Measurements from ENCODE around the gene HLA-DOA. TPM values are rescaled to one million over a fixed set of nuclear protein-coding genes. Genes with fewer than 3 reads are reported as not detected.

Gene HLA-DOA
- not detected in 2 replicates for total RNA-seq

DNA sequence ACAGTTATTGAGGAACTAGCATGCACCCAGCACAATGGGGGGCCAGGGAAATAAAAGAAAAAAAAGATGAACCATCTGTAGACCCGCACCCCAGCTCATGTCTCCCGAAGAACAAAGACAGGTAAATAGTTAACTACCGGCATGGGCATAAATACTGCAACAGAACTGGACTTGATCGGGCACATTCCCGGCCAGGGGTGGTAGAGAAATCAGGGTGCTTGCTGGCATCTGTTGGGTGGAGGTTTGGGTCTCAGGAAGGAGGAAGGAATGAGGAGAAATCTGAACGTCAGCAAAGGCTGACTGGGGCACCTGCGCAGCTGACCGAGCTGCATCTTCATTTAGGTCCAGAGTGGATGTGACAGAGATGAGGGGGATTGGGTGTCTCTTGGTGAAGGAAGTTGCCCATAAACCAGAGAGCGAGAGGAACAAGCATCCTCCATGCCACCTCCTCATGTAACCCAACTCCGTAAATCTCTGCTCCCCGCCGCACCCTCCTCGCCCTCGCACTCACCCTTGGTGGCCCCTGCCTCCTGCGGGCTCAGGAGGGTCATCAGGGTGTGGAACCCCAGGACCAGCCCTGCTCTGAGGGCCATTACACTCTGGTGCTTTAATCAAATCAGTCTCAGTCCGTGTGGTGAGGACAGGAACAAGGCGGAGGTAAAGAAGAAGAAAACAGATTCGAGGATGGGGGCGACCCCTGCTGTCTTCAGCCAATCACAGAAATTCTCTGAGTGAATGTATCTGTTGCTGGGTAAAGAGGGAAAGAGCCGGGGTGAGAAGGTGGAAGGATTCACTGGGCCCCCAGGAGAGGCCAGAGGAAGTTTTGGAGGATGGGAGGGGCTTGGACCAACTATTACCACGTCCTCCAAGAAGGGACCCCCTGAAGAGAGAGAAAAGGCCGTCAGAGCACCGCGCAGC is at the start of gene HLA-DOA:
Gene HLA-DOA, minus strand, starts transcription at position 648 of the 918 bp plus-strand sequence.

GRCh38 chr6:32968093-32968866 is 41.1 kb downstream of the HLA-DOA start, which contains the start of gene BRD2:
TSS of gene BRD2 (plus strand) at chr6:32968594. CDS start at chr6:32972899, 4,305 bp downstream.

Other genes with a start within 250 kb of the HLA-DOA start
- gene HLA-DQB2, start 246.1 kb downstream of the HLA-DOA start, total RNA-seq, result not detected in 2 replicates
- 0.18 TPM in 1 of 2 replicates, not detected in the other for gene HLA-DOB, start 192.6 kb downstream of the HLA-DOA start, total RNA-seq
- 8.3 and 11.4 TPM in 2 replicates for gene TAP2, start 170.9 kb downstream of the HLA-DOA start, total RNA-seq
- gene PSMB8, start 165.5 kb downstream of the HLA-DOA start, total RNA-seq, result 29.8 and 31.2 TPM in 2 replicates
- gene TAP1, start 155.9 kb downstream of the HLA-DOA start, total RNA-seq, result 54.9 and 66.3 TPM in 2 replicates
- 11.6 and 12.9 TPM in 2 replicates for gene PSMB9, start 155.4 kb downstream of the HLA-DOA start, total RNA-seq
- gene HLA-DMB, start 68.6 kb downstream of the HLA-DOA start, total RNA-seq, result not detected in 2 replicates
- 0.78 and 2.1 TPM in 2 replicates for gene HLA-DMA, start 56.5 kb downstream of the HLA-DOA start, total RNA-seq
- gene BRD2, start 41.0 kb downstream of the HLA-DOA start, total RNA-seq, result 79.3 and 102 TPM in 2 replicates
- 0.30 TPM in 1 of 2 replicates, not detected in the other for gene HLA-DPA1, start 64.1 kb upstream of the HLA-DOA start, total RNA-seq
- gene HLA-DPB1, start 66.4 kb upstream of the HLA-DOA start, total RNA-seq, result 2.4 TPM in 1 of 2 replicates, not detected in the other
- 0.30 and 0.37 TPM in 2 replicates for gene COL11A2, start 182.9 kb upstream of the HLA-DOA start, total RNA-seq
- gene RXRB, start 191.1 kb upstream of the HLA-DOA start, total RNA-seq, result 22.9 and 27.8 TPM in 2 replicates
- 162 and 171 TPM in 2 replicates for gene SLC39A7, start 191.3 kb upstream of the HLA-DOA start, total RNA-seq
- 1.8 and 4.5 TPM in 2 replicates for gene HSD17B8, start 195.1 kb upstream of the HLA-DOA start, total RNA-seq
- gene RING1, start 198.9 kb upstream of the HLA-DOA start, total RNA-seq, result 23.8 and 26.4 TPM in 2 replicates